Measurements from ENCODE around the gene MAVS.
"Not testable (repeated sequence)": the region's sequence is repeated elsewhere in the genome, so short reads cannot be mapped to it uniquely, and the experiment has no call there.

The MAVS gene

GRCh38 chr20:3888622-3889488, 42.2 kb downstream of the MAVS start, which contains the start of gene PANK2:
Gene PANK2 (plus strand): TSS chr20:3889387.
- DNase-seq (ENCODE audit: low spot score): peak; percentile 99

GRCh38 chr20:3889489-3890397, 43.1 kb downstream of the MAVS start:
- peak; percentile 55 for DNase-seq (ENCODE audit: low spot score)

DNA sequence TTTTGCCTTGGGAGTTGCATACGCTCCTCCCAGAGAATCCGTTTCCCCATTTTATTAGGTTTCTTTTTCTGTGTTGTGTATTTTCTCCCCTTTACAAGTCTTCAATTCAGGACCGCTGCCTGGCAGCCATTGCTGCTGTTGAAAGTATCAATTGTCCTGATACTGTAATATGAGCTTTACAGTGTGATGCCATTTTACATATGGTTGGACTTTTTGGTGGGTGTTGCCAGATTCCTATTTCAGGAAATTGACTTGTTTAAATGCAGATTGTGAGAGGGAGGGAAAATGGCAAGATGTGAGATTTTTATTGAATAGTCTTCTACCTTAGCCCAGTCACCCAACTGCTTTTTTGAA, 43.7 kb downstream of the MAVS start:
- no peak for DNase-seq (ENCODE audit: low spot score)

GRCh38 chr20:3890999-3891929, 44.6 kb downstream of the MAVS start:
- DNase-seq (ENCODE audit: low spot score): no peak

DNA sequence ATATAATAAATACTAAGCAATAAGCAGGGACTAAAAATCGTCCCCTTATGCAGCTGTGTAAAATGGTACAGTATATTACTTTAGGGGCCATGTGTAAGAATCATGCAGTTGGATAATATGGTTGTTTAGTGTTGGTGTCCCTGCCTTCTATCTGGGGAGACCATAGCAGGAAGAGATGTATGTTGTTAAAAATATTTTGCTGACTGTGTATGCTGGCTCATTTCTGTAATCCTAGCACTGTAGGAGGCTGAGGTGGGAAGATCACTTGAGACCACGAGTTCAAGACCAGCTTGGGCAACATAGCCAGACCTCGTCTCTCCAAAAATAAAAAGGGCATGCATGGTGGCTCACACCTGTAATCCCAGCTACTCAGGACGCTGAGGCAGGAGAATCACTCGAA, 48.2 kb downstream of the MAVS start:
- DNase-seq (ENCODE audit: low spot score): no peak

DNA sequence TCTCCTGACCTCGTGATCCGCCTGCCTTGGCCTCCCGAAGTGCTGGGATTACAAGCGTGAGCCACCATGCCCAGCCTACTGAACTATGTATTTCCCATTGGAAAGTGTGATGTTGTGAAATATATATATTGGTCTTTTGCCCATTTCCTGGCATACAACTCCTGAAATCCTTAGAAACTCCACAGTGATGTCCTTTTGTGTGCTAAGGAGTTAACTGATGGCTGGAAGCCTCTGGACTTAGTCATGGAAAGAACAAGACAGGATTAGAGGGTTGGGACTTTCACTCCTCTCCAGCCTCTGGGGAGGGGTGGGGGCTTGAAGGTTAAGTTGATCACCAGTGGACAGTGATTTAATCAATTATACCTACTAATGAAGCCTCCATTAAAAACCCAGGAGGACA, 49.7 kb downstream of the MAVS start:
- DNase-seq (ENCODE audit: low spot score): no peak

GRCh38 chr20:3896853-3897583, 50.4 kb downstream of the MAVS start:
- no peak for DNase-seq (ENCODE audit: low spot score)

- DNase-seq (ENCODE audit: low spot score): not testable (repeated sequence)
Observed at GRCh38 chr20:3898181-3898580, 51.5 kb downstream of the MAVS start.

- DNase-seq (ENCODE audit: low spot score): no peak
Observed at GRCh38 chr20:3898639-3899038, 52.0 kb downstream of the MAVS start.

DNA sequence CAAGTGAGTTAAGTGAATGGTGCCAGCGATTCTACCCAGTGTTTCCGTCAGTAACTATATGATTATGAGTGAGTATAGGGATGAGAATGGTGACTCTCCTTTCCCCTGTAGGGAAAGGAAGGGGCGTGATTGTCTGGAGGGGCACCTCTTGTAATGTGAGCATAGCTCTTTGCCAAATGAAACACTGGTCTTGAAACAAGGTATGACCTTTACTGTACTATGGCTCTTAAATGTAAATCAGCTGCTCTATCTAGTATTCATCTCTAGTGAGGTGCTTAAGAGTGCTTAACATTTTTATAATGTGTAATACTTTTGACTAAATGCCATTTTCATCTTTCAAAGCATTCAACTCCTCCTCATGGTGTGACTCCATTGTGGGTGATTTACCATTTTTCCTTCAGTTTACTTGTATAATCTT, 53.6 kb downstream of the MAVS start:
- DNase-seq (ENCODE audit: low spot score): no peak

DNA sequence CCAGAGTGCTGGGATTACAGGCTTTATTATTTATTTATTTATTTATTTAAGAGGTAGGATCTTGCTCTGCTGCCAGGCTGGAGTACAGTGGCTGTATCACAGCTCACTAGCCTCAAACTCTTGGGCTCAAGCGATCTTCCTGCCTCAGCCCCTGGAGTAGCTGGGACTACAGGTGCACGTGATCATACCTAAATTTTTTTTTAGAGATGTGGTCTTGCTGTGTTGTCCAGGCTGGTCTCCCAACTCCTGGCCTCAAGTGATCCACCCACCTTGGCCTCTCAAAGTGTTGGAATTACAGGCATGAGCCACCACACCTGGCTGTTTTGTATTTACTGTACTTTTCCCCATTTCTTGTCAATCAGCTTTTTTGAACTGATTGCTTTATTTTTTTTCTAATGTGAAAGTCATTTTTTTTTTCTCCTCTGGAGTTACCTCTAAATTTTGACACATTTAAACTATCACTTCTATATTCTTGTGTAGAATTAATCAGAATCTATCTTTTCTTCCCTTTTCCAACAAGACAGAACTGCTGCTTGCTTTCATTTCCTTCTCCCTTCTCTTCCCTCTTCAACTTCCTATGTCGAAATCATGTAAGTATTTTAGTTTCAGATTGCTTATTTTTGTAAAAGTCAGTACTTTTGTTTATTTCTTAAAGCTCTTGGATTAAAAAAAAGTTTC, 54.5 kb downstream of the MAVS start:
- no peak for DNase-seq (ENCODE audit: low spot score)

DNA sequence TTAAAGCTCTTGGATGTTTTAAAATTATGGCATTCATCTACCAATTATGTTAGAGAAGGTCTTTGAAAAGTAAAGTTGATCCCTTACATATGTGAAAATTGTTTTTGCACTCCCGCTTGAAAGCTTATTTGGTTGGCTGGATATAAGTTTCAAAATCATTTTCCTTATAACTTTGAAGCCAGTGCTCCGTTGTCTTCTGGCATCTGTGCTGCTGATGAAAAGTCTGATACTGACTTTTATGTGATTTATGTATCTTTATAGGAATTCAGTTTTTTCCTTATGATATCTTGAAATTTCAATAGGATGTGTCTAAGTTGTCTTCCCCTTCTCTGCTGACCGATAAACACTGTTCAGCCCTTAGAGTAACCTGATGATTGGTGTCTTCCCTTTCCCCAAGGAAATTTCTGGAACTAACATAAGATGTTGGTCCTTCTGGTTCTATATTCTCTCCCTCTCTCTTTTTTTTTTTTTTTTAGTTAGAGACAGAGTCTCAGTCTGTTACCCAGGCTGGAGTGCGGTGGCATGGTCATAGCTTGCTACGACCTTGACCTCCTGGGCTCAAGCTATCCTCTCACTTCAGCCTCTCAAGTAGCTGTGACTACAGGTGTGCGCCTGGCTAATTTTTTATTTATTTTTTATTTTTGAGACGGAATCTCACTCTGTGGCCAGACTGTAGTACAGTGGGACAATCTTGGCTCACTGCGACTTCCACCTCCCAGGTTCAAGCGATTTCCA, 55.2 kb downstream of the MAVS start:
- no peak for DNase-seq (ENCODE audit: low spot score)

DNA sequence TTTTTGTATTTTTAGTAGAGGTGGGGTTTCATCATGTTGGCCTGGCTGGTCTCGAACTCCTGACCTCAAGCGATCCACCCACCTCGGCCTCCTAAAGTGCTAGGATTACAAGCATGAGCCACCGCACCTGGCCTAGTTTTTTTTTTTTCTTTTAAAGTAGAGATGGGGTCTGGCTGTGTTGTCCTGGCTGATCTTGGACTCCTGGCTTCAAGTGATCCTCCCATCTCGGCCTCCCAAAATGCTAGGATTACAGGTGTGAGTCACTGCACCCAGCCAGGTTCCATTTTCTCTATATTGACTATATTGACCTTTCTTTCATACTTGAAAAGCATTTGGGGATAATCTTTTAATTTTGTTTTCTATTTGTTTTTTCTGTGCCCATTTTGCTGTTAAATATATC, 55.8 kb downstream of the MAVS start:
- DNase-seq (ENCODE audit: low spot score): no peak

DNA sequence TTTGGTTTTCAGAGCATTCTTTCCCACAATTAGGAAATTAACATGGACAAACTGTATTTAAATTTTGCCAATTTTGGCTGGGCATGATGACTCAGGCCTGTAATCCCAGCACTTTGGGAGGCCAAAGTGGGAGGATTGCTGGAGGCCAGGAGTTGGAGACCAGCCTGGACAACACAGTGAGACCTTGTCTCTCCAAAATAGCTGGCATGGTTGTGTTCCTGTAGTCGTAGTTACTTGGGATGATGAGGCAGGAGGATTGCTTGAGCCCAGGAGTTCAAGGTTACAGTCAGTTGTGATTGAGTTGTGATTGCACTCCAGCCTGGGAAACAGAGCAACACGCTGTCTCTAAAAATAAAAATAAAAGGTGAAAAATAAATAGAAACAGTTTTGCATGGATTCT, 57.6 kb downstream of the MAVS start:
- no peak for DNase-seq (ENCODE audit: low spot score)

DNA sequence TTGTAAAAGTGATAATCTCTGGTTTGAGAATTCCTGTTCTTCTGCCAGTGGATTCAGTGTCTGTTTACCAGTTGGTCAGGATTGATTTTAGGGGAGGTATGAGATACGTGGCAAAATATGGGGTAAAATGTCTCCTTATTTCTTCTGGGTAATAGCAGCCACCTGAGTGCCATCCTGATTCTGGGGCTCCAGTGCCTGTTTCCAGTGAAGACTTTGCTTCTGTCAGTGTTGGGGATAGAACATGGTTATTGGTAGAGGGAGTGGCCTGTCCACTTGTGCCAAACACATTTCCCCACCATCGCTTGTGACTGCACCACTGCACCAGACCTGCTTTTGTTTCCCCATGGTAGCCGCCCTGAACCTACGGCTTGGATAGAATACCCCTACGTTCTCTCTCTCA, 58.2 kb downstream of the MAVS start:
- DNase-seq (ENCODE audit: low spot score): no peak

DNA sequence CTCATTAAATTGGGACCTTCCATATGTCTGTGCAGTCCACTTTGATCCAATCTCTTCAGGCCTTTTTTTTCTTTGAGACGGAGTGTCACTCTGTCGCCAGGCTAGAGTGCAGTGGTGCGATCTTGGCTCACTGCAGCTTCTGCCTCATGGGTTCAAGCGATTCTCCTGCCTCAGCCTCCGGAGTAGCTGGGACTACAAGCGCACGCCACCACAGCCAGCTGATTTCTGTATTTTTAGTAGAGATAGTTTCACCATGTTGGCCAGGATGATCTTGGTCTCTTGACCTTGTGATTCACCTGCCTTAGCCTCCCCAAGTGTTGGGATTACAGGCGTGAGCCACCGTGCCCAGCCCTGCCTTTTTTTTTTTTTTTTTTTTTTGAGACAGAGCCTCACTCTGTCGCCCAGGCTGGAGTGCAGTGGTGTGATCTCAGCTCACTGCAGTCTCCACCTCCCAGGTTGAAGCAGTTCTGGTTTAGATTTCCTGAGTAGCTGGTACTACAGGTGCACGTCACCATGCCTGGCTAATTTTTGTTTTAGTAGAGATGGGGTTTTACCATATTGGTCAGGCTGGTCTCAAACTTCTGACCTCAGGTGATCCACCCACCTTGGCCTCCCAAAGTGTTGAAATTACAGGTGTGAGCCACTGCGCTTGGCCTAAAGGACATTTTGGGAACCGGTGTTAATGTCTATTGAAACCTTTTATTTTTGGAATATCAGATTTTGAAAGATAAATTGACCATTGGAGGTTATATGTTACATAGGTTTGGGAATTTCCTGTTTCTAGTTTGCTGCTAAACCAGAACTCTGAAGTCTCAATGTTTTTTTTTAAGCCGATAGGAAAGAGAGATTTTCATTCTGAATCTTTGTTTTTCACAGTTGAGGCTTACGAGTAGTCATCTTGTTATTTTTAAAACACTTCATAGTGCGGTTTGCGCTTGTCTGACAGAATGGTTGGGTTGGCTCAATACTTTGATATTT, 60.4 kb downstream of the MAVS start:
- DNase-seq (ENCODE audit: low spot score): not testable (repeated sequence)

GRCh38 chr20:3908667-3909066, 62.0 kb downstream of the MAVS start:
- no peak for DNase-seq (ENCODE audit: low spot score)

DNA sequence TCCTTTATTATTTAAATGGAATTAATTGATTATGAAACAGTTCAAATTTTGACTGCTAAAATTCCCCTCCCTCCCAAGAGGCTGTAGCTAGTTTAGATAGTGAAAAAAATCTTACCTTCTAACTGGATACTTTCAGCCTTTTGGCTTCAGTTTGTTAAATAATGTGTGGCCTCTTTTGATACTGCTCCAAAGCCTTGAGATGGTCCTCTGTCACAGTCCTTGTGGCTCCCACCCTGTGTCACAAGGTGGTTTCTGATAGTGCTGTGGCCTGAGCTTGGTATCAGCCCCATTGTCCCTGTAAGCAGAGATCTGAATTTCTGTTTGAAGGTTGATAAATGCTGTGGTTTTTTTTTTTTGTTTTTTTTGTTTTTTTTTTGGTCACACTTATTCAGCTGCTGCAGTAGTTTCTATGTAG, 63.3 kb downstream of the MAVS start:
- DNase-seq (ENCODE audit: low spot score): no peak

GRCh38 chr20:3910853-3911252, 64.2 kb downstream of the MAVS start:
- DNase-seq (ENCODE audit: low spot score): no peak
